22Rv1 (cell line): Measurements from ENCODE around the gene SMG9.

Source experiments
- H3K27ac ChIP-seq: fragments of 450-650 bp; 2 replicates; pipeline ENCODE4 v1.5.1; 2017
- ZFX ChIP-seq: fragments of 450-650 bp; IDR thresholded peaks from 2 replicates; pipeline ENCODE4 v1.6.1; 2017; ENCODE audit warnings: antibody characterized with exemption, borderline replicate concordance
- TF ChIP-seq, protein P1 (sequence below): fragments of 450-650 bp; IDR thresholded peaks from 2 replicates; pipeline ENCODE4 v1.5.1; 2017; ENCODE audit warnings: mild to moderate bottlenecking

Gene SMG9

DNA sequence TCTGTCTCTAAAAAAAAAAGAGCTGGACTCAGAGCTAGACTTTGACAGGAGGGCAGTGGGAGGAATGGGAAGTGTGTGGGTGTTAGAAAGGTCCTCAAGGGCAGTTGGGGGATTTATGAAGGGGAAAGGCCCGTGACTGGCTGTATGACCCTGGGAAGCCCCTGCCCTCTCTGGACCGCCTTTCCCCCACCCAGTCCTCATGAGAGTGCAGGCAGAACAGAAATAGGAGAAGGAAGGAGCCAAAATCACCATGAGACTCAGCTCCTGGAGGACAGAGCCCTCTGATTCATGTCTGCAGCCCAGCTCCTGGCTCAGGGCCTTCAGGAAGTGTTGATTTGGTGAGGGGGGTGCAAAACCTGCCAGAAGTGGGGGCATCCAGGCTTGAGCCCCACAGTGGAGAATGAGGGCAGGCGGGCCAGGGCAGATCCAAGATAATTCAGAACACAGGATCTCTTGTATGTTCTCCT, 8.7 kb upstream of the SMG9 start:
- no peak overlapping the region for H3K27ac ChIP-seq
- TF ChIP-seq, protein P1, sequence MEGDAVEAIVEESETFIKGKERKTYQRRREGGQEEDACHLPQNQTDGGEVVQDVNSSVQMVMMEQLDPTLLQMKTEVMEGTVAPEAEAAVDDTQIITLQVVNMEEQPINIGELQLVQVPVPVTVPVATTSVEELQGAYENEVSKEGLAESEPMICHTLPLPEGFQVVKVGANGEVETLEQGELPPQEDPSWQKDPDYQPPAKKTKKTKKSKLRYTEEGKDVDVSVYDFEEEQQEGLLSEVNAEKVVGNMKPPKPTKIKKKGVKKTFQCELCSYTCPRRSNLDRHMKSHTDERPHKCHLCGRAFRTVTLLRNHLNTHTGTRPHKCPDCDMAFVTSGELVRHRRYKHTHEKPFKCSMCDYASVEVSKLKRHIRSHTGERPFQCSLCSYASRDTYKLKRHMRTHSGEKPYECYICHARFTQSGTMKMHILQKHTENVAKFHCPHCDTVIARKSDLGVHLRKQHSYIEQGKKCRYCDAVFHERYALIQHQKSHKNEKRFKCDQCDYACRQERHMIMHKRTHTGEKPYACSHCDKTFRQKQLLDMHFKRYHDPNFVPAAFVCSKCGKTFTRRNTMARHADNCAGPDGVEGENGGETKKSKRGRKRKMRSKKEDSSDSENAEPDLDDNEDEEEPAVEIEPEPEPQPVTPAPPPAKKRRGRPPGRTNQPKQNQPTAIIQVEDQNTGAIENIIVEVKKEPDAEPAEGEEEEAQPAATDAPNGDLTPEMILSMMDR, result no peak
- TF ChIP-seq ZFX, result no peak

DNA sequence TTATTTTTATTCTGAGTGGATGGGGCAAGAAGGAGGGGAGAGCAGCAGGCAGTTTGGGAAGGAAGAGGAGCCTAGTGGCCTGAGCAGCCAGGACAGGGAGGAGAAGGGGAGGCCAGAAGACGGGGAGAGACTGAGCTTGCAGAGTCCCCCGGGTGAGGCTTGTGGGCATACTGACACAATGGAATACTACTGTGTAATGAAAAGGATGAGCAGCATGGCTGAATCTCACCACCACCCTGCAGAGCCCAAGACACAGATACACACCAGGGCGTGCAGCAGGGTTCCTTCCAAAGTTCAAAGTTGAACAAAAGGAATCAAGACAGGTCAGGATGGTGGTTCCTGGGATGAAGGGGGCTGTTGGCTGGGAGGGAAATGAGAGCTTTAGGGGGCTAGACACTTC, 8.1 kb upstream of the SMG9 start:
- H3K27ac ChIP-seq, result no peak overlapping the region
- TF ChIP-seq ZFX, result no peak
- TF ChIP-seq, protein P1, result no peak

DNA sequence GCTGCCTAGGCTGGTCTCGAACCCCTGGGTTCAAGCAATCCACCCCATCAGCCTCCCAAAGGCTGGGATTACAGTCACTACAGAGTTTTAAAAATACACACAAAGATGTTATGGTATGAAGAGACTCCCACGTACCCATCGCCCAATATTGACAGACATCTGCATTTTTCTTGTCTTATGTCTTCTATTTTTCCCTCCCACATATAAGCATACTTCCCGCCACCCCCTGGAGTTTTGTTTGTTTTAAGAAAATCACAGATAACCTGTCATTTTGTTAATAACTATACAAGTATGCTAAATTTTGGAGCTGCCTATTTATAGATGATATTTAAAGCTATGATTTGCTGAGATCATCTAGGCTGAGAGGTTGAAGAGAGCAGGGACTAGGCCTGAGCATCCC, 6.2 kb upstream of the SMG9 start:
- TF ChIP-seq ZFX, result no peak
- TF ChIP-seq, protein P1, result no peak
- no peak overlapping the region for H3K27ac ChIP-seq

DNA sequence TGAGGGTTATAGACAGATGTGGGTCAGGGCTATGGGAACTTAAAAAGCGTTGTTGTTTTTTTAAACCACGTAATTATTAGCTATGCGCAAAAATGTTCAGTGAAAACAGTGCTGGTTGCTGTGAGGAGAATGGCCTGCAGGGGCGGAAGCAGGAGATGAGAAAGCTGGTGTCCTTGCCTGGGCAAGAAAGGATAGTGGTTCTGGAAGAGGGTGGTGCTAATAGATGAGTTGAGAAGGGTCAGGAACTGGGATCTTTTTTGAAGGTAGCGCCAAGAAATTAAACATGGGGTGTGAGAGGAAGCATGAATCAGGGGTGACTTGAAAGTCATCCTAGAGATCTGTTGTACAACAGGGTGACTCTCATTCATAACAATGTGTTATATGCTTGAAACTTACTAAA, 4.8 kb upstream of the SMG9 start:
- H3K27ac ChIP-seq, result no peak overlapping the region
- no peak for TF ChIP-seq ZFX
- TF ChIP-seq, protein P1, result no peak

DNA sequence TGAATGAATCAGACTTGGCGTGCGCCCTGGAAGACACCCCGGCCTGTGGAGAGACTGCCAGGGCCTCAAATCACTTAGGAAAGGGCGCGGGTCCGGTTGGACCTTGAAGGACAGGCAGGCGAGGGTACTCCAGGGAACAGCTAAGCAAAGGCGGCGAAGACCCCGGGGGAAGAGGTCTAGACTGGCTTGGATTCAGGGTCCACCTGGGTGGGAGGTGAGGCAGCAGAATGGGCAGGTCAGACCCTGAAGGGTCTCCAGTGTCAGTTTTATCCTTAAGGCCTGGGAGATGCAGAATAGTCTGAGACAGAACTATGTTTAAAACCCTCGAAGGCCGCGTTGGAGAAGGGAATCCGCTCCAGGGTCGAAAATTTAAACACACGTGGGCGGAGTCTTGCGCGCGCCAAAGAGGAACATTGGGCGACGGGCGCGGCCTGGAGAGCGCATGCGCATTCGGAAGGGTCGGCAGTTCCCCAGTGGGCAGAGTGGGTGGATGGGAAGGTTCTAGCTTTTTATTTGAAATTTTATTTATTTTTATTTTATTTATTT, 567 bp upstream of the SMG9 start:
- TF ChIP-seq, protein P1, result no peak
- no peak for TF ChIP-seq ZFX
- H3K27ac ChIP-seq, result peak overlapping the region; percentile 98

DNA sequence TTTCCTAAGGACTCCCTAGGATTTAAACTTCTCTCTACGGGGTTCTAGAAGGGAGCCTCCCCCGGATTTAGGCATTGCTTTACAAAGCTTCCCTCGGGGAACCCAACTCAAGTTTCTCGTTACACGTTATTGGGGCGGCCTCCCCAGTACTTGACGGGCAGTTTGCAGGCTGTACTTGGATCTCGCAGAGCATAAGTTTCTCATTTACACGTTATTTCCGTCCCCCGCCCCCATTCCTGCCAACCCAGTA, 584 bp downstream of the SMG9 start:
- no peak for TF ChIP-seq ZFX
- TF ChIP-seq, protein P1, result no peak
- H3K27ac ChIP-seq, result peak overlapping the region; percentile 98

DNA sequence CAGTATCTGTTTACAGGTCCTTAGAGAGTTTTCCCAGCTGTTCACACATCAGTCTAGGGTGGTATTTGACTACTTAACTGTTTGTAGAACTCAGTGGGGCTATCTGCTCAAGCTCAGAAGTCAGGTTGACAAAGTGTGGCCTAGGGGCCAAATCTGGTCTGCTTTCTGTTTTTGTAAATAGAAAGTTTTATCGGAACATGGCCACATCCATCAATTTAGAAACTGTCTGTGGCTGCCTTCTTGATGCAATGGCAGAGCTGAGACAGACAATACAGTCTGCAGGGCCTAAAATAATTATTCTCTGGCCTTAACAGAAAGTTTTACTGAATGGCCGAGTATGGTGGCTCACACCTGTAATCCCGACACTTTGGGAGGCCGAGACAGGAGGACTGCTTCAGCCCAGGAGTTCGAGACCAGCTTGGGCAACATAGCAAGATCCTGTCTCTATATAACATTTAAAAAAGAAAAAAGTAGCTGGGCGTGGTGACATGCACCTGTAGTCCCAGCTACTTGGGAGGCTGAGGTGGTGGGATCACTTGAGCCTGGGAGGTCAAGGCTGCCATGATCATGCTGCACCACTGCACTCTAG, 2.4 kb downstream of the SMG9 start:
- H3K27ac ChIP-seq, result no peak overlapping the region; the same call in 1 of the 2 replicates
- TF ChIP-seq, protein P1, result no peak
